ENCODE results near the gene DPH3. TPM values are rescaled to one million over a fixed set of nuclear protein-coding genes. Genes with fewer than 3 reads are reported as not detected.

The DPH3 gene
- polyA plus RNA-seq, 2 of the 4 experiments (the other 2 are of a cell fraction) = 20.5 to 34.7 TPM

GRCh38 chr3:16227566-16227965, 37.2 kb downstream of the DPH3 start:
- FAIRE-seq (no peak), DNase-seq (ENCODE audit: low read depth in 1 of 2, low spot score in 1 of 2) (no peak), ATAC-seq (no peak)
- POLR2A ChIA-PET = no interaction called here
- 12% methylated on average over 1 of the region's 1 CpG for WGBS (ENCODE audit: missing lambda C conversion rate)
- CTCF ChIA-PET = interaction anchor here (0.7 to 2.3 kb wide), 2 partner anchors 15 to 30 kb away, joined by 3 to 11 read pairs; no protein-coding TSS in a partner anchor
- Histone ChIP-seq H3K9me3 (no peaks in the 10 kb centered on the region), H3K27ac (no peak overlapping the region), H3K4me2 (no peak overlapping the region), H3K4me1 (no peaks in the 10 kb centered on the region), H3K4me3 (no peak overlapping the region)
- no peak for TF ChIP-seq PBX3 (IDR thresholded peaks at IDR 0.05)
- no peak for TF ChIP-seq REST (IDR thresholded peaks at IDR 0.05)
- no peak for TF ChIP-seq TFCP2L1 (CRISPR knock-in tag; IDR thresholded peaks at IDR 0.05)
- TF ChIP-seq HES2 (IDR thresholded peaks at IDR 0.05) = no peak
- no peak for TF ChIP-seq POLR2A (IDR thresholded peaks at IDR 0.05; ENCODE audit: low read length)
- TF ChIP-seq GATA3 (IDR thresholded peaks at IDR 0.05; ENCODE audit: borderline replicate concordance) = no peak
- TF ChIP-seq ZC3H11A (IDR thresholded peaks at IDR 0.05) = no peak
- TF ChIP-seq SMC3 (IDR thresholded peaks at IDR 0.05) = no peak
- TF ChIP-seq RCOR1 (IDR thresholded peaks at IDR 0.05; ENCODE audit: low read depth, low read length) = no peak
- TF ChIP-seq MYC (IDR thresholded peaks at IDR 0.05; ENCODE audit: borderline replicate concordance, low read length) = no peak
- TF ChIP-seq CTCF (IDR thresholded peaks at IDR 0.05) = no peak
- TF ChIP-seq CEBPB (IDR thresholded peaks at IDR 0.05) = no peak
- TF ChIP-seq HOXB13 (CRISPR knock-in tag; IDR thresholded peaks at IDR 0.05; ENCODE audit: low read depth) = no peak
- TF ChIP-seq ZNF302 (CRISPR knock-in tag; IDR thresholded peaks at IDR 0.05) = no peak
- no peak for TF ChIP-seq HDAC2 (IDR thresholded peaks at IDR 0.05)
- no peak for TF ChIP-seq ZFP36 (IDR thresholded peaks at IDR 0.05; ENCODE audit: borderline replicate concordance, partially characterized antibody)

DNA sequence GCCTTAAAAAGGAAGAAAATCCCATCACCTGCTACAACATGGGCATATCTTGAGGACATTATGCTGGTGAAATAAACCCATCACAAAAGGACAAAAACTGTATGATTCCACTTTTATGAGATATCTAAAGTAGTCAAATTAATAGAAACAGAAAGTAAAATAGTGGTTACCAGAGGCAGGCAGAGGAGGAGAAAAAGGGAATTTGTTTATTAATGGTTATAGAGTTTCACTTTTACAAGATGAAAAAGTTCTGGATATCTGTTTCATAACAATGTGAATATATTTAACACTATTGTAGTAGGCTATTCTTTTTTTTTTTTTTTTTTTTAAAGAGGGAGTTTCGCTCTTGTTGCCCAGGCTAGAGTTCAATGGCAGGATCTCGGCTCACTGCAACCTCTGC, 40.4 kb downstream of the DPH3 start:
- Histone ChIP-seq H3K4me3 (no peak overlapping the region), H3K27ac (no peak overlapping the region), H3K9me3 (no peaks in the 10 kb centered on the region), H3K4me1 (no peaks in the 10 kb centered on the region), H3K4me2 (no peak overlapping the region)
- DNase-seq (ENCODE audit: low read depth in 1 of 2, low spot score in 1 of 2) (no peak), ATAC-seq (no peak), FAIRE-seq (no peak)
- 89% methylated on average over 2 of the region's 2 CpGs for WGBS (ENCODE audit: missing lambda C conversion rate)
- ChIA-PET CTCF (no interaction called here), POLR2A (no interaction called here)
- TF ChIP-seq EHF (CRISPR knock-in tag; IDR thresholded peaks at IDR 0.05) = no peak
- no peak for TF ChIP-seq JUN (IDR thresholded peaks at IDR 0.05)
- TF ChIP-seq FOSL2 (IDR thresholded peaks at IDR 0.05) = no peak
- no peak for TF ChIP-seq FOSL2 (CRISPR knock-in tag; IDR thresholded peaks at IDR 0.05)
- TF ChIP-seq POLR2AphosphoS2 (conservative IDR thresholded peaks at IDR 0.05; ENCODE audit: low read length) = no peak
- TF ChIP-seq JUNB (IDR thresholded peaks at IDR 0.05) = no peak
- no peak for TF ChIP-seq CHD2 (IDR thresholded peaks at IDR 0.05; ENCODE audit: low read length, partially characterized antibody)
- TF ChIP-seq ZSCAN20 (CRISPR knock-in tag; IDR thresholded peaks at IDR 0.05) = no peak
- TF ChIP-seq ZNF302 (CRISPR knock-in tag; IDR thresholded peaks at IDR 0.05) = no peak
- no peak for TF ChIP-seq REST (IDR thresholded peaks at IDR 0.05)
- TF ChIP-seq PHF8 (IDR thresholded peaks at IDR 0.05; ENCODE audit: borderline replicate concordance, low read depth) = no peak
- no peak for TF ChIP-seq HDAC2 (IDR thresholded peaks at IDR 0.05)
- no peak for TF ChIP-seq ZFP36 (IDR thresholded peaks at IDR 0.05; ENCODE audit: borderline replicate concordance, partially characterized antibody)
- TF ChIP-seq, protein P1, sequence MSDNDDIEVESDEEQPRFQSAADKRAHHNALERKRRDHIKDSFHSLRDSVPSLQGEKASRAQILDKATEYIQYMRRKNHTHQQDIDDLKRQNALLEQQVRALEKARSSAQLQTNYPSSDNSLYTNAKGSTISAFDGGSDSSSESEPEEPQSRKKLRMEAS (IDR thresholded peaks at IDR 0.05) = no peak
